PC-9 (cell line): ENCODE measurements around the gene ADAMTSL1. TPM values are rescaled to one million over a fixed set of nuclear protein-coding genes. Genes with fewer than 3 reads are reported as not detected.

Experiments
- BruUV-seq: library from RNA; stranded (reverse); fragments of 400-500 nt; replicated peaks from 2 replicates; lab custom pipeline; 2021; lab: Mats Ljungman, UMichigan
- CTCF ChIA-PET: fragments of 300-600 bp; sonication (Branson Sonifier 250); formaldehyde crosslinking; loops from one replicate; lab custom pipeline; 2022; ENCODE audit warnings: antibody characterized with exemption; lab: Charles Lee
- POLR2A ChIA-PET: fragments of 300-600 bp; sonication (Branson Sonifier 250); formaldehyde crosslinking; loops from one replicate; lab custom pipeline; 2022; ENCODE audit warnings: antibody characterized with exemption; ENCODE audit not compliant: unreplicated experiment; lab: Charles Lee
- DNase-seq, 2 experiments: peaks; one replicate each; pipeline versions ENCODE4 v3.0.0 to v3.0.0-alpha.2; 2015 to 2022; ENCODE audit warnings: mixed read lengths in 1 of 2
- H2AFZ ChIP-seq: fragments of 200-600 bp; sonication (generic); 2 replicates; pipeline ENCODE4 v1.8.1; 2017; ENCODE audit warnings: antibody characterized with exemption
- H3F3A ChIP-seq: fragments of 200-600 bp; sonication (generic); 2 replicates; pipeline ENCODE4 v1.8.1; 2017; ENCODE audit warnings: antibody characterized with exemption, mild to moderate bottlenecking, low read depth; ENCODE audit not compliant: insufficient read depth
- H3K27ac ChIP-seq: fragments of 200-600 bp; sonication (generic); 2 replicates; pipeline ENCODE4 v1.6.1; 2016; ENCODE audit warnings: mixed run types
- H3K27me3 ChIP-seq: fragments of 200-600 bp; sonication (generic); 2 replicates; pipeline ENCODE4 v1.6.1; 2016; ENCODE audit warnings: low read depth, mixed run types; ENCODE audit not compliant: insufficient read depth
- H3K36me3 ChIP-seq: fragments of 200-600 bp; sonication (generic); 2 replicates; pipeline ENCODE4 v1.6.1; 2016; ENCODE audit warnings: low read depth, mixed run types
- H3K4me1 ChIP-seq: fragments of 200-600 bp; sonication (generic); replicated peaks from 2 replicates; pipeline ENCODE4 v1.6.1; 2016; ENCODE audit warnings: mixed run types; ENCODE audit not compliant: insufficient read depth
- H3K4me2 ChIP-seq: fragments of 200-600 bp; sonication (generic); 2 replicates; pipeline ENCODE4 v1.6.1; 2017; ENCODE audit warnings: mixed run types
- H3K4me3 ChIP-seq: fragments of 200-600 bp; sonication (generic); 2 replicates; pipeline ENCODE4 v1.6.1; 2016; ENCODE audit warnings: mixed run types
- H3K79me2 ChIP-seq: fragments of 200-600 bp; sonication (generic); 2 replicates; pipeline ENCODE4 v1.6.1; 2017; ENCODE audit warnings: low read depth, mixed run types
- H3K9me2 ChIP-seq: fragments of 200-600 bp; sonication (generic); 2 replicates; pipeline ENCODE4 v1.8.1; 2017; ENCODE audit warnings: mild to moderate bottlenecking; ENCODE audit not compliant: insufficient read depth
- H3K9me3 ChIP-seq: fragments of 200-600 bp; sonication (generic); 2 replicates; pipeline ENCODE4 v1.8.1; 2016; ENCODE audit warnings: low read depth; ENCODE audit not compliant: insufficient read depth
- H4K20me1 ChIP-seq: fragments of 200-600 bp; sonication (generic); 2 replicates; pipeline ENCODE4 v1.8.1; 2017; ENCODE audit not compliant: insufficient read depth
- CTCF ChIP-seq: fragments of 200-600 bp; sonication (generic); conservative IDR thresholded peaks from 2 replicates; pipeline ENCODE4 v1.6.1; 2017; ENCODE audit warnings: mixed run types, antibody characterized with exemption, mild to moderate bottlenecking, moderate library complexity
- EZH2 ChIP-seq: fragments of 200-600 bp; sonication (generic); IDR thresholded peaks from 2 replicates; pipeline ENCODE4 v1.8.0; 2017; ENCODE audit warnings: antibody characterized with exemption, low read depth
- intact Hi-C: fragments of 100-400 bp; cut with micrococcal nuclease; formaldehyde crosslinking; loops from one replicate; pipeline ENCODE4 v1.10.0; 2022; ENCODE audit not compliant: unreplicated experiment
- total RNA-seq: library from RNA; stranded (reverse); gene quantifications from 2 replicates; pipeline ENCODE4 v1.2.3, GENCODE V29; 2021

The ADAMTSL1 gene
- total RNA-seq, 1 experiment from 2014 or later: not detected

- H3K9me2 ChIP-seq: no peaks in the 10 kb centered on the region
- H3K4me3 ChIP-seq: no peak overlapping the region
- H4K20me1 ChIP-seq: no peaks in the 10 kb centered on the region
- CTCF ChIA-PET: no interaction called here
- no peak overlapping the region for H2AFZ ChIP-seq
- no TSS peak for BruUV-seq
- no peaks in the 10 kb centered on the region for H3K36me3 ChIP-seq
- no peaks in the 10 kb centered on the region for H3K27me3 ChIP-seq
- H3K4me2 ChIP-seq: no peak overlapping the region
- no peaks in the 10 kb centered on the region for H3K9me3 ChIP-seq
- POLR2A ChIA-PET: no interaction called here
- no peak overlapping the region for H3K27ac ChIP-seq
- intact Hi-C loops: no loop called here
- no peak for DNase-seq
- H3F3A ChIP-seq: no peaks in the 10 kb centered on the region
- no peaks in the 10 kb centered on the region for H3K79me2 ChIP-seq
- no peak for TF ChIP-seq CTCF
- TF ChIP-seq EZH2: no peak
- no peaks in the 10 kb centered on the region for H3K4me1 ChIP-seq
Observed at GRCh38 chr9:18472841-18473251, 1.1 kb upstream of the ADAMTSL1 start.

GRCh38 chr9:18474783-18475182 lies 830 bp downstream of the ADAMTSL1 start:
- POLR2A ChIA-PET: no interaction called here
- H3K9me2 ChIP-seq: no peaks in the 10 kb centered on the region

GRCh38 chr9:18477121-18477660 lies 3.2 kb downstream of the ADAMTSL1 start:
- Histone ChIP-seq H3K27me3 (no peaks in the 10 kb centered on the region), H4K20me1 (no peaks in the 10 kb centered on the region), H3K9me3 (no peaks in the 10 kb centered on the region), H3K4me3 (no peak overlapping the region), H3K4me2 (no peak overlapping the region), H3K9me2 (no peaks in the 10 kb centered on the region), H3K27ac (no peak overlapping the region), H3F3A (no peaks in the 10 kb centered on the region), H2AFZ (no peak overlapping the region), H3K79me2 (no peaks in the 10 kb centered on the region), H3K36me3 (no peaks in the 10 kb centered on the region), H3K4me1 (no peaks in the 10 kb centered on the region)
- BruUV-seq: no TSS peak
- no peak for DNase-seq
- CTCF ChIA-PET: no interaction called here
- POLR2A ChIA-PET: no interaction called here
- TF ChIP-seq CTCF: no peak
- no peak for TF ChIP-seq EZH2
- intact Hi-C loops: no loop called here

More at GRCh38 chr9:18474783-18475182, 830 bp downstream of the ADAMTSL1 start:
- Histone ChIP-seq H3K4me1 (no peaks in the 10 kb centered on the region), H3K27ac (no peak overlapping the region), H3K4me2 (no peak overlapping the region), H3F3A (no peaks in the 10 kb centered on the region), H4K20me1 (no peaks in the 10 kb centered on the region), H2AFZ (no peak overlapping the region), H3K36me3 (no peaks in the 10 kb centered on the region), H3K9me3 (no peaks in the 10 kb centered on the region), H3K27me3 (no peaks in the 10 kb centered on the region), H3K79me2 (no peaks in the 10 kb centered on the region), H3K4me3 (no peak overlapping the region)
- TF ChIP-seq CTCF (no peak), EZH2 (no peak)
- BruUV-seq: no TSS peak
- CTCF ChIA-PET: no interaction called here
- intact Hi-C loops: no loop called here
- DNase-seq: no peak
